Stimulated activated CD8-positive, alpha-beta memory T cell treated with anti-CD3 and anti-CD28 coated beads, Interleukin-15, amount 100 ng/mL, for 24 hours (primary cell): ENCODE data around the gene DDX43.
"Not testable (repeated sequence)": the region's sequence is repeated elsewhere in the genome, so short reads cannot be mapped to it uniquely, and the experiment has no call there.

Experiments
- DNase-seq: peaks from one replicate; pipeline ENCODE4 v3.0.0-alpha.2; 2020; ENCODE audit warnings: low read depth

Gene DDX43

GRCh38 chr6:73388800-73389512, 5.7 kb upstream of the DDX43 start:
- DNase-seq = peak; percentile 13

- no peak for DNase-seq
Observed at GRCh38 chr6:73389854-73390253, 4.8 kb upstream of the DDX43 start.

- no peak for DNase-seq
Observed at GRCh38 chr6:73391675-73392074, 3.0 kb upstream of the DDX43 start.

DNA sequence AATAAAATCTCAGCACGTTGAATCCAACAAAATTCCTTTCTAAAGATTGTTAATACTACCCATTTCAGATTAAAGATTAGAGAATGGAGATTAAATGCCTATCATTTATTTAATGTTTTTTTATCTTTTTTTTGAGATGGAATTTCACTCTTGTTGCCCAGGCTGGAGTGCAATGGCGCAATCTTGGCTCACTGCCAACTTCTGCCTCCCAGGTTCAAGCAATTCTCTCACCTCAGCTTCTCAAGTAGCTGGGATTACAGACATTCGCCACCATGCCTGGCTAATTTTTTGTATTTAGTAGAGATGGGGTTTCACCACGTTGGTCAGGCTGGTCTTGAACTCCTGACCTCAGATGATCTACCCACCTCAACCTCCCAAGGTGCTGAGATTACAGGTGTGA, 2.4 kb upstream of the DDX43 start:
- DNase-seq = not testable (repeated sequence)

DNA sequence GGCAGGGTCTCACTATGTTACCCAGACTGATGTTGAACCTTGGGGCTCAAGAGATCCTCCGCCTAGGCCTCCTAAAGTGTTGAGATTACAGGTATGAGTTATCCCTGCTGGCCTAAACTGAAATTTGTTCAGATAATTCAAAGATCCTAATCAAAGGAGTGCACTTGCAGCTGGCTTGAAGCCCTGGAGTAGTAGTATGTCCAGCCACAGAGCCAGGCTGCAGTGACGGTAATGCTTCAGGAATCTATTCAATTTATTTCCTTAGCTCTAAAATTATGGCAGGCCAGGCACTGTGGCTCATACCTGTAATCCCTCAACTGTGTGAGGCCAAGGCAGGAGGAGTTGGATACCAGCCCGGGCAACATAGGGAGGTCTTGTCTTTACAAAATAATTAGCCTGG, 1.4 kb upstream of the DDX43 start:
- no peak for DNase-seq

- DNase-seq = no peak
Observed at GRCh38 chr6:73395875-73396274, 1.2 kb downstream of the DDX43 start.

- no peak for DNase-seq
Observed at GRCh38 chr6:73400656-73401055, 6.0 kb downstream of the DDX43 start.

GRCh38 chr6:73409395-73409794, 14.8 kb downstream of the DDX43 start:
- DNase-seq = no peak

DNA sequence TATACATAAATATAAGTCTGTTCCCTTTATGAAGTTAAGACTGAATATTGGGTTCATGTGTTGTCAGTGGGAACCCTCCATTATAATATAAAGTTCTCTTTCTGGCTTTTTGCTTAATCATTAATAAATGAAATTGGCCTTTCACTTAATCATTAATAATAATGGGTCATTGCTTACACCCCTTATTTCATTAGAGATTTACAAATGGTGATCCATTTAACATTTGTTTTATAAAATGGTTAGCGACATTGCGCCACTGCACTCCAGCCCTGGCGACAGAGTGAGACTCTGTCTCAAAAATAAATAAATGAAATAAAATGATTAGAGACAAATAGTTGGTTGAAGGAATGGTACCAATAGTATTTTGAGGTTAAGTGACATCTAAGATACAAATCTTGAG, 18.5 kb downstream of the DDX43 start:
- DNase-seq = no peak

DNA sequence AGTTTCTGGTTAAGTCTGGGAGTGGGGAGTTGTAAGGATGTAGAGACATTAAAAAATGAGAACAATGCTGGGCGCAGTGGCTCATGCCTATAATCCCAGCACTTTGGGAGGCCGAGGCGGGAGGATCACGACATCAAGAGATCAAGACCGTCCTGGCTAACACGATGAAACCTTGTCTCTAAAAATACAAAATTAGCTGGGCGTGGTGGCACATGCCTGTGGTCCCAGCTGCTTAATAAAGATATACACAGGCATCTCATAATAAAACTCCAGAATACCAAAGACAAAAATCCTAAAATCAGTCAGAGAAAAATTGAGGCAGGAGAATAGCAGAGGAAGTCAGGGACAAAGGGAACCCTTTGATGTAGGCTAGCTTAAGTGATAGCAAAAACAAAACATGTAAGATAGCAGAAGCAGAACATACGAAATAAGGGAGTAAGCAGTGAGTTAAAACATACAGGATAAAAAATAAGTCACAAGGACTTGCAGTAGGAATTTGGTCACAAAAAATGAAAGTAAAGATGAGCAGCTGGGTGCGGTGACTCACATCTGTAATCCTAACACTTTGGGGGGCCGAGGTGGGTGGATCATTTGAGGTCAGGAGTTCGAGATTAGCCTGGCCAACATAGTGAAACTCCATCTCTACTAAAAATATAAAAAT, 23.6 kb downstream of the DDX43 start:
- no peak for DNase-seq

- DNase-seq = no peak
Observed at GRCh38 chr6:73421534-73421933, 26.9 kb downstream of the DDX43 start.

- DNase-seq = no peak
Observed at GRCh38 chr6:73435236-73435635, 40.6 kb downstream of the DDX43 start.

- DNase-seq = no peak
Observed at GRCh38 chr6:73443555-73443954, 48.9 kb downstream of the DDX43 start.

- DNase-seq = peak; percentile 23
Observed at GRCh38 chr6:73451223-73452106, 56.8 kb downstream of the DDX43 start.

DNA sequence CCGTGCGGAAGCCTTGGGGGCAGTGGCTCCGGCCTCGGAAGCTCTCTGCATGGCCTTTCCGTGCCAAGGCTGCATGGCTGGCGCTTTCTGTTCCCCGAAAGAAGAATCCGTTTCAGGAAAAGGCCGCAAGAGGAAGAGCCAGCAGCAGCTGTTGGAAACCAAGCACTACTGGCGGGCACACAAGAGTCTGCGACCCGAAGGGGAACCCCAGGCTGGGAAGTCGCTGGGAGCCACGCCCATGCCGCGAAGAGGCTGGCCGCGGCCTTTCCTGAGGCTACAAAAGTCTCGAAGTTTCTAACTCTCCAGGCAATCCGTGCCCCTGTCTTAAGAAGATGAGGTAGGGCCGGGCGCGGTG, 57.5 kb downstream of the DDX43 start, which contains the start of gene CGAS:
Gene CGAS, minus strand, starts transcription at position 191 of the 355 bp plus-strand sequence. Its CDS starts 116 bp downstream, at position 75.
- DNase-seq = peak; percentile 40

DNA sequence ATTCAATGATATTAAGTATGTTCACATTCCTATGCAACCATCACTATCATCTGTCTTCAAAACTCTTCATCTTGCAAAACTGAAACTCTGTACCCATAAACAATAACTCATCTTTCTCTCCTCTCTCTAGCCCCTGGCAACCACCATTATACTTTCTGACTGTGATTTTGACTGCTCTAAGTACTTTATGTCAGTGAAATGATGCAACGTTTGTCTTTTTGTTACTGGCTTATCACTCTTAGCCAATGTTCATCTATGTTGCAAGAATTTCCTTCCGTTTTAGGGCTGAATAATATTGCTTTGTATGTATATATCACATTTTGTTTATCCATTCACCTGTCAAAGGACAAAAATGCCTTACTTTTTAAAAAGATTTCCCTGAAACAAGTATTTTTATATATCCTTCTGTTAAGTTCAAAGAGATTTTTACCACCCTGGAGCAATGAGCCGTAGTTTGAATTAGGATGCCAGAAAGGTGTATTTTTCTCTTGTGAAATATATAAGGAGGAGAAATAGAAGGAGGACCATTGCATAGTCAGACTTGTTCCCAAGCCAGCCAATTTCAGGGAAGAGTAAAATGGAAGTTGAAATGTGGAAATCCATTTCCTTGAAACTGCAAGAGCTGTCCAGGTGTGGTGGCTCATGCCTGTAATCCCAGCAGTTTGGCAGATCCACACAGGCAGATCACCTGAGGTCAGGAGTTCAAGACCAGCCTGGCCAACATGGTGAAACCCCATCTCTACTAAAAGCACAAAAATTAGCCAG, 61.4 kb downstream of the DDX43 start:
- no peak for DNase-seq

DNA sequence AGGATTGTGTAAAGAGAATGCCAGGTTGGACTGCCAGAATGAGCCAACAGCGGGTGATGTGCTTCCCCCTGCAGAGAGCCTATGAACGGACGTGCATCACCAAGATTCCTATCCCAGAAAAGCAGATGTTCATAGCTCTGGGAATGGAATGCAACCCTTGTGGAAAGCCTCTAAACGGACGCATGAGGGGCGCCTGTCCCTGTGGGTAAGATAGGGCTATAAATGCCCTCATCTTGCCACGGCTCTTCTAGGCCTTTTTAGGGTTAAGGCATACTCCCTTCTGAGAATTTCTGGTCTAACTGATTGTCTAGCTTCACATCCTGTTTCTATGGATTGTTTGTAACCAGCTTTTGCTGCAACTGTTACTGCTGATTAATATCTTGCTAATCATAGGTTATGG, 64.8 kb downstream of the DDX43 start:
- DNase-seq = not testable (repeated sequence)

DNA sequence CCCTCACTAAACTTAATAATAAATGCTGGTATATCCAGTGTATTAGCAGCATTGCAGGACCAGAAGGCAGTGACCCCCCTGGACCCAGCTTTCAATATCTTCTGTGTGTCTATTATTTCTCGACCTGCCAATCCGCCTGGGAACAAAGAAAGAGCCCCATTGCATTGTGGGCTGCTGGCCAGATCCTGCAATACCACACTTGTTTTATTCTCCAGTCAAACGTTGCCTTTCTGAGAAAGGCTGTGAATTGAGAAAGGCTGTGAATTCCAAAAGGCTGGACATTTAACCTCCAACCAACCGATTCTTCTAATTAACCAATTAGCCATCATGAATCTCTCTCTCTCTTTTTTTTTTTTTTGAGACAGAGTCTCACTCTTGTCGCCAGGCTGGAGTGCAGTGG, 65.4 kb downstream of the DDX43 start:
- no peak for DNase-seq

DNA sequence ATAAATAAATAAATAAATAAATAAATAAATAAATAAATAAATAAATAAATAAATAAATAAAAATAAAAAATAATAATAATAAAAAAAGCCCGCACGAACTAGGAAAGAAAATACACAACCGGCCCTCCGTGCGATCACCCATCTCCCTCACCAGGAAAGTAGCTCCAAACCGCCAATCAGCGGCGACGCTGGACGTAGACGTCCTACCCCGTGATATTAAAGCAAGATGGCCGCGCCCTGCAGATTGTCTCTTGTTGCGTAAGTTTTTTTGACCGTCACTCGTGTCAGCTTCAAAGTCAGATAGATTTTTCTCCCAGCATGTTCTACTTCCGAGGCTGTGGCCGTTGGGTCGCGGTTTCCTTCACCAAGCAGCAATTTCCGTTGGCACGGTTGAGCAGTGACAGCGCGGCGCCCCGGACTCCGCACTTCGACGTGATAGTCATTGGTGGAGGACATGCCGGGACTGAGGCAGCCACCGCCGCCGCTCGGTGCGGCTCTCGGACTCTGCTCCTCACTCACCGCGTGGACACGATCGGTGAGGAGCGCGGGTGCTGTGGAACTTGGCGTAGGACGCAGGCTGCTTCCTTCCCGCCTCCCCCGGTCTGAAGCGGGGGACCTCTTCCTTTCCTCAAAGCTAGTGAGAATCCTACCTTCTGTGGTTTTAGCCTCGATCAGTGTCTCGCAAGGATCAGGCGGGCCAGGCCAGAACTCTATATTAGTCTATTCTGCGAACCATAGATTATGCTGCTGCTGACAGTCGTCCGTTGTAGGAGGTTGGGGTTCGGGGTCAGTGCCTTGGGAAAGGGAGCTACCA, 67.1 kb downstream of the DDX43 start, which contains the start of gene MTO1:
Gene MTO1, plus strand, starts transcription at position 201 of the 814 bp plus-strand sequence. Its CDS starts 118 bp downstream, at position 319.
- DNase-seq = peak; percentile 51
